Muscle of back (tissue), 11 donors: Measurements from ENCODE around the gene EPHA4. TPM values are rescaled to one million over a fixed set of nuclear protein-coding genes. Genes with fewer than 3 reads are reported as not detected.

ENCODE experiments used
- DNase-seq, 3 donors: peaks; one replicate each; pipeline versions ENCODE4 v3.0.0 to v3.0.0-alpha.2; 2013
- polyA plus RNA-seq, 10 donors: library from polyadenylated mRNA; unstranded; fragments of 120-200 nt; gene quantifications; one replicate each; pipeline ENCODE4 v1.2.1, GENCODE V29; 2013; ENCODE audit not compliant: insufficient read length in 10 of 10

EPHA4 gene
- polyA plus RNA-seq, 10 donors: 10.3 to 30.0 (median 19.9) TPM

GRCh38 chr2:221444106-221444505 is 128.0 kb downstream of the EPHA4 start:
- DNase-seq: peak in 1 of 3 donors; percentile 38

- no peak for DNase-seq
These were observed 128.5 kb downstream of the EPHA4 start for GRCh38 chr2:221443645-221444044.

- no peak for DNase-seq
These were observed 130.0 kb downstream of the EPHA4 start for GRCh38 chr2:221442128-221442527.

- DNase-seq: no peak
These were observed 132.2 kb downstream of the EPHA4 start for GRCh38 chr2:221439761-221440479.

- no peak for DNase-seq
These were observed 135.0 kb downstream of the EPHA4 start for GRCh38 chr2:221437056-221437455.

- DNase-seq: no peak
These were observed 136.9 kb downstream of the EPHA4 start for GRCh38 chr2:221435171-221435570.

GRCh38 chr2:221434142-221434541 is 138.0 kb downstream of the EPHA4 start:
- DNase-seq: no peak

- no peak for DNase-seq
These were observed 140.6 kb downstream of the EPHA4 start for GRCh38 chr2:221431477-221431876.

GRCh38 chr2:221429741-221430491 is 142.2 kb downstream of the EPHA4 start:
- DNase-seq: no peak

GRCh38 chr2:221428896-221429295 is 143.2 kb downstream of the EPHA4 start:
- DNase-seq: no peak

GRCh38 chr2:221426929-221427328 is 145.2 kb downstream of the EPHA4 start:
- no peak for DNase-seq

GRCh38 chr2:221425891-221426290 is 146.2 kb downstream of the EPHA4 start:
- DNase-seq: no peak

GRCh38 chr2:221425353-221425752 is 146.8 kb downstream of the EPHA4 start:
- no peak for DNase-seq

- peak in 2 of 3 donors; percentile 24 to 55 for DNase-seq
These were observed 148.8 kb downstream of the EPHA4 start for GRCh38 chr2:221423210-221423804.

- peak in 1 of 3 donors; percentile 11 for DNase-seq
These were observed 149.4 kb downstream of the EPHA4 start for GRCh38 chr2:221422516-221423209.

GRCh38 chr2:221420245-221420644 is 151.9 kb downstream of the EPHA4 start:
- DNase-seq: no peak

- DNase-seq: no peak
These were observed 156.3 kb downstream of the EPHA4 start for GRCh38 chr2:221415789-221416188.

GRCh38 chr2:221412978-221413377 is 159.1 kb downstream of the EPHA4 start:
- DNase-seq: no peak

GRCh38 chr2:221410487-221410886 is 161.6 kb downstream of the EPHA4 start:
- no peak for DNase-seq

GRCh38 chr2:221407765-221408164 is 164.3 kb downstream of the EPHA4 start:
- no peak for DNase-seq

GRCh38 chr2:221405521-221405920 is 166.6 kb downstream of the EPHA4 start:
- no peak for DNase-seq

- peak in 1 of 3 donors; percentile 11 for DNase-seq
These were observed 170.0 kb downstream of the EPHA4 start for GRCh38 chr2:221402072-221402471.
